ENCODE results near the gene VPS26A. TPM values are rescaled to one million over a fixed set of nuclear protein-coding genes. Genes with fewer than 3 reads are reported as not detected.

Gene VPS26A
- total RNA-seq, 1 donor from 2014 or later: 51.1 TPM

DNA sequence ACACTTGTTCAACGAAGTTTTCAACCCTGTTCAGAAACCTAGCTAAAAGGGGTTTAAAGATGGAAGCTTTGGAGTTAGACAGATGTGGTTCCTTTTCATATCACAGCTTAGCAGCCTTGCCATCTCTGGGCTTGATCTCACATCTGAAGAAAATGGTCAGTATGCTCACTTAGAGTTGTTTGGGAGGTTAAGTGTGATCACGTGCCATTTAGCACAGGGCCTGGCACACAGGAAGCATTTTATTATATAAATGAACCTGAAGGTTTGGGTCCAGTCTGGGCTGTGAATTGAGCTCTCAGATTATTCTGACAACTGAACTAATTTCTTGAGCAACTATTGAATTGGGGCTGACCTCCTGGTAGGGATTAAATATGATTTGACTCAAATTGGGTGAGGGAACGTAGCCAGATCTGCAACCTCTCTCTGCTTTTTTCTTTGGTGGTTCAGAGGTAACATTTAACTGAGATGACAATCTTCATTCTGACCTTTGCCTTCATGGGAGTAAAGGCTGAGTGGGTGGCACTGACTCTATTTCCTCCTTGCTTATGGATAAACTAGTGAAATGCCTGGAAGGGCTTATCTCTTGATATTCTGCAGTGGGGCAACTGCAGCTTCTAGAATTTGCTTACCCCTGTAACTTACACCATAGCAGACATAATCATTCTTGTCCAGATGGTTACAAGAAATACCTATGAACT lies 86.0 kb downstream of the VPS26A start:
- TF ChIP-seq, protein P1, sequence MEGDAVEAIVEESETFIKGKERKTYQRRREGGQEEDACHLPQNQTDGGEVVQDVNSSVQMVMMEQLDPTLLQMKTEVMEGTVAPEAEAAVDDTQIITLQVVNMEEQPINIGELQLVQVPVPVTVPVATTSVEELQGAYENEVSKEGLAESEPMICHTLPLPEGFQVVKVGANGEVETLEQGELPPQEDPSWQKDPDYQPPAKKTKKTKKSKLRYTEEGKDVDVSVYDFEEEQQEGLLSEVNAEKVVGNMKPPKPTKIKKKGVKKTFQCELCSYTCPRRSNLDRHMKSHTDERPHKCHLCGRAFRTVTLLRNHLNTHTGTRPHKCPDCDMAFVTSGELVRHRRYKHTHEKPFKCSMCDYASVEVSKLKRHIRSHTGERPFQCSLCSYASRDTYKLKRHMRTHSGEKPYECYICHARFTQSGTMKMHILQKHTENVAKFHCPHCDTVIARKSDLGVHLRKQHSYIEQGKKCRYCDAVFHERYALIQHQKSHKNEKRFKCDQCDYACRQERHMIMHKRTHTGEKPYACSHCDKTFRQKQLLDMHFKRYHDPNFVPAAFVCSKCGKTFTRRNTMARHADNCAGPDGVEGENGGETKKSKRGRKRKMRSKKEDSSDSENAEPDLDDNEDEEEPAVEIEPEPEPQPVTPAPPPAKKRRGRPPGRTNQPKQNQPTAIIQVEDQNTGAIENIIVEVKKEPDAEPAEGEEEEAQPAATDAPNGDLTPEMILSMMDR (IDR thresholded peaks at IDR 0.05; ENCODE audit: unreplicated experiment): no peak
- no peaks in the 10 kb centered on the region for H3K27me3 Mint-ChIP-seq
- H3K36me3 Mint-ChIP-seq (ENCODE audit: insufficient read depth): peaks cover 11% of the 10 kb centered on the region

DNA sequence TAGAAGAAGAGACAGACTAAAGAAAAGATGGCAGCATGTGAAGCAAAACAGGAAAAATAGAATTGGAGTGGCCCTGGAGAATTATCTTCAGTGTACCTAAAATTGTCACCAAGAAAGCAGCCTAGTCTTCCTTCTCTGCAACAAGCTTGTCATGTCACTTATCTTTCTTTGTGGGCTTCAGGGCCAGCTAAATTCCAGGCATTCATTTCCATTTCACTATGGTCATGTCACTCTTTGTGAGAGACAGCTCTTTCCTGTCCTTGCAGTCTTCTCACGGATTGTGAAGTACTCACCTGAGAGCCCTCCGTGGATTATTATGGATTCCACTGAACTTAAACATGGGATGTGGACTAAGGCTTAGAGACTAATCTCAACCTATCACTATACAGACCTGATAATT lies 87.1 kb downstream of the VPS26A start:
- H3K4me3 Mint-ChIP-seq (ENCODE audit: low read depth): no peak overlapping the region
- DNase-seq (ENCODE audit: low spot score, unreplicated experiment): no peak
- H3K27ac Mint-ChIP-seq: no peak overlapping the region
- H3K4me1 Mint-ChIP-seq (ENCODE audit: low read depth): peaks cover 3% of the 10 kb centered on the region
- H3K27me3 Mint-ChIP-seq: no peaks in the 10 kb centered on the region
- peaks cover 9% of the 10 kb centered on the region for H3K36me3 Mint-ChIP-seq (ENCODE audit: insufficient read depth)
- TF ChIP-seq, protein P1 (IDR thresholded peaks at IDR 0.05; ENCODE audit: unreplicated experiment): no peak
- H3K9me3 Mint-ChIP-seq (ENCODE audit: low read depth): no peaks in the 10 kb centered on the region

More for the DNA sequence above, 86.0 kb downstream of the VPS26A start:
- no peak overlapping the region for H3K4me3 Mint-ChIP-seq (ENCODE audit: low read depth)
- H3K4me1 Mint-ChIP-seq (ENCODE audit: low read depth): no peaks in the 10 kb centered on the region
- H3K9me3 Mint-ChIP-seq (ENCODE audit: low read depth): no peaks in the 10 kb centered on the region
- no peak for DNase-seq (ENCODE audit: low spot score, unreplicated experiment)
- H3K27ac Mint-ChIP-seq: no peak overlapping the region

DNA sequence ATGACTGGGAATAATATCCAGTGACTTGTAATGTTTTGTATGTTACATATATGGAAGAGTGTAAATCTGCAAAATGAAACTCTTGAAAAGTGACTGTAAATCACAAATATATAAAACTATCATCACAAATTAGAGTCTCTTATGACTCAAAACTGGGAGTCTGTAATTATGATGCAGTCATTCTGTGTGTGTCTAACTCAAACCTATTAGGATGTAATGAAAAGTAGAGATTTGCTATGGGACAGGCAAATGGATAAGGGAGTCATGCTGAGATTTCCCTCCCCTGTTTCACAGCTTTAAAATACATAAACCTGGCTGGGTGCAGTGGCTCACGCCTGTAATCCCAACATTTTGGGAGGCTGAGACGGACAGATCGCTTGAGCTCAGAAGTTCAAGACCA lies 87.5 kb downstream of the VPS26A start:
- peaks cover 9% of the 10 kb centered on the region for H3K36me3 Mint-ChIP-seq (ENCODE audit: insufficient read depth)
- DNase-seq (ENCODE audit: low spot score, unreplicated experiment): no peak
- H3K9me3 Mint-ChIP-seq (ENCODE audit: low read depth): no peaks in the 10 kb centered on the region
- TF ChIP-seq, protein P1 (IDR thresholded peaks at IDR 0.05; ENCODE audit: unreplicated experiment): no peak
- H3K27ac Mint-ChIP-seq: no peak overlapping the region
- peaks cover 3% of the 10 kb centered on the region for H3K4me1 Mint-ChIP-seq (ENCODE audit: low read depth)
- no peak overlapping the region for H3K4me3 Mint-ChIP-seq (ENCODE audit: low read depth)
- no peaks in the 10 kb centered on the region for H3K27me3 Mint-ChIP-seq

DNA sequence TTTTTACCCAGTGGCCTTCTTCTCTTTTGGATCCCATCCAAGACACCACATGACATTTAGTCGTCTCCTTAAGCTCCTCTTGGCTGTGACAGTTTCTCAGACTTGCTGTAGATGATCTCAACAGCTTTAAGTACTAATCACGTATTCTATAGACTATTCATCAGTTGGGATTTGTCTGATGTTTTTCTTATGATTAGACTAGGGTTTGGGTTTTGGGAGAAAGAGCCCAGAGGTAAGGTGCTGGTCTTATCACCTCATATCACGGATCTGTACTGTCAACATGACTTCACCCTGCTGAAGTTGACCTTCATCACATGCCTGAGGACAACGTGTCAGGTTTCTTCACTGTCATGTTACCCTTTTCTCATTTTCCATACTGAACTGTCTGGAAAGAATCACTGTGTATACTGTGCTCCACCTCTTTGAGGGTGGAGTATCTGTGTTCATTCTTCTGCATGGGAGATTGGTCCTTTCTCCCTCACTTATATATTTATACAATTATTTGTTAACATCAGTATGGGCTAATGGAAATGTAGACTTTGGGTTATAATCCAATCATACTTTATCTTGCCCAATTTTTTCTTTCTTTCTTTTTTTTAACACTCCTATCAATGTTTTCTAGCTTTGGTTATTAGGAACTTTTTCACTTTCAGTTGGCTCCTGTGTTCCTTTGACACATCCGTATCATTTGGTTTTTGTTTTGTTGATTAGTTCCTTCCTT lies 89.8 kb downstream of the VPS26A start:
- Mint-ChIP-seq H3K4me1 (ENCODE audit: low read depth) (peaks cover 3% of the 10 kb centered on the region), H3K9me3 (ENCODE audit: low read depth) (no peaks in the 10 kb centered on the region), H3K27me3 (no peaks in the 10 kb centered on the region), H3K4me3 (ENCODE audit: low read depth) (no peak overlapping the region), H3K36me3 (ENCODE audit: insufficient read depth) (peaks cover 2% of the 10 kb centered on the region), H3K27ac (no peak overlapping the region)
- TF ChIP-seq, protein P1 (IDR thresholded peaks at IDR 0.05; ENCODE audit: unreplicated experiment): no peak
- DNase-seq (ENCODE audit: low spot score, unreplicated experiment): no peak

DNA sequence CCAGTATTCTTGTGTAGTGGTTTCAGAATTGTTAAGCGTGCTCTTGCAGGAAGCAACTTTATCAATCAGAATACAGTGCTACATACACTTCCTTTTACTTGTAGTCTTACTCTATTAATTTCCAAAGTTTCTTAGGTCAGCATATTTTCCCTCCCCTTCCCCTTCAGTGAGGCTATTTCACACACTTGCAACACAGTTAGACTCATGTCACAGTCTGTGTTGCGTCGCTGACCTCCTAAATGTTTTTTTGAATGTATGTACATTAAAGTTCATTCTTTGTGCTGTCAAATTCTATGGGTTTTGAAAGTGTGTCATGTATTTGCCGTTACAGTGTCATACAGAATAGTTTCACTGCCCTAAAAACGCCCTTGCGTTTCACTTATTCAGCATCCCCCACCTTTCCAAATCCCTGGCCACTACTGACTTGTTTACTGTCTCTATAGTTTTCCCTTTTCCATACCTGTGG lies 90.7 kb downstream of the VPS26A start:
- Mint-ChIP-seq H3K27me3 (no peaks in the 10 kb centered on the region), H3K4me1 (ENCODE audit: low read depth) (peaks cover 7% of the 10 kb centered on the region), H3K9me3 (ENCODE audit: low read depth) (no peaks in the 10 kb centered on the region), H3K27ac (no peak overlapping the region), H3K4me3 (ENCODE audit: low read depth) (no peak overlapping the region), H3K36me3 (ENCODE audit: insufficient read depth) (no peaks in the 10 kb centered on the region)
- no peak for DNase-seq (ENCODE audit: low spot score, unreplicated experiment)
- TF ChIP-seq, protein P1 (IDR thresholded peaks at IDR 0.05; ENCODE audit: unreplicated experiment): no peak
